ENCODE data around the gene NUTM1. TPM values are rescaled to one million over a fixed set of nuclear protein-coding genes. Genes with fewer than 3 reads are reported as not detected.

Gene NUTM1
- total and polyA plus RNA-seq, 2 of the 13 experiments (the other 11 are each of a cell fraction or from before 2014, with no cell fraction given): not detected

- TF ChIP-seq, protein P1, sequence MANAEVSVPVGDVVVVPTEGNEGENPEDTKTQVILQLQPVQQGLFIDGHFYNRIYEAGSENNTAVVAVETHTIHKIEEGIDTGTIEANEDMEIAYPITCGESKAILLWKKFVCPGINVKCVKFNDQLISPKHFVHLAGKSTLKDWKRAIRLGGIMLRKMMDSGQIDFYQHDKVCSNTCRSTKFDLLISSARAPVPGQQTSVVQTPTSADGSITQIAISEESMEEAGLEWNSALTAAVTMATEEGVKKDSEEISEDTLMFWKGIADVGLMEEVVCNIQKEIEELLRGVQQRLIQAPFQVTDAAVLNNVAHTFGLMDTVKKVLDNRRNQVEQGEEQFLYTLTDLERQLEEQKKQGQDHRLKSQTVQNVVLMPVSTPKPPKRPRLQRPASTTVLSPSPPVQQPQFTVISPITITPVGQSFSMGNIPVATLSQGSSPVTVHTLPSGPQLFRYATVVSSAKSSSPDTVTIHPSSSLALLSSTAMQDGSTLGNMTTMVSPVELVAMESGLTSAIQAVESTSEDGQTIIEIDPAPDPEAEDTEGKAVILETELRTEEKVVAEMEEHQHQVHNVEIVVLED (CRISPR knock-in tag; IDR thresholded peaks at IDR 0.05; ENCODE audit: borderline replicate concordance): no peak
- TF ChIP-seq ETV5 (CRISPR knock-in tag; IDR thresholded peaks at IDR 0.05; ENCODE audit: borderline replicate concordance): peak; percentile 70; the same call in 1 of the 2 replicates
- TF ChIP-seq, protein P2, sequence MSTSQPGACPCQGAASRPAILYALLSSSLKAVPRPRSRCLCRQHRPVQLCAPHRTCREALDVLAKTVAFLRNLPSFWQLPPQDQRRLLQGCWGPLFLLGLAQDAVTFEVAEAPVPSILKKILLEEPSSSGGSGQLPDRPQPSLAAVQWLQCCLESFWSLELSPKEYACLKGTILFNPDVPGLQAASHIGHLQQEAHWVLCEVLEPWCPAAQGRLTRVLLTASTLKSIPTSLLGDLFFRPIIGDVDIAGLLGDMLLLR (CRISPR knock-in tag; IDR thresholded peaks at IDR 0.05): no peak
- no peak for TF ChIP-seq PCBP2 (optimal IDR thresholded peaks at IDR 0.05; ENCODE audit: low read depth, low read length, poor library complexity, severe bottlenecking)
- TF ChIP-seq KLF16 (CRISPR knock-in tag; IDR thresholded peaks at IDR 0.05): peak in 1 of 2 experiments; percentile 52; a peak in 1 of 4 replicates
- no peak for TF ChIP-seq KLF11 (CRISPR knock-in tag; IDR thresholded peaks at IDR 0.05)
- no peak for TF ChIP-seq ZNF652 (CRISPR knock-in tag; IDR thresholded peaks at IDR 0.05; ENCODE audit: borderline replicate concordance, low read depth)
- no peak for TF ChIP-seq PHB2 (IDR thresholded peaks at IDR 0.05; ENCODE audit: partially characterized antibody)
- no peak for TF ChIP-seq ZNF724P (CRISPR knock-in tag; IDR thresholded peaks at IDR 0.05; ENCODE audit: borderline replicate concordance)
- TF ChIP-seq ZBTB10 (CRISPR knock-in tag; IDR thresholded peaks at IDR 0.05; ENCODE audit: borderline replicate concordance): no peak
- TF ChIP-seq, protein P3, sequence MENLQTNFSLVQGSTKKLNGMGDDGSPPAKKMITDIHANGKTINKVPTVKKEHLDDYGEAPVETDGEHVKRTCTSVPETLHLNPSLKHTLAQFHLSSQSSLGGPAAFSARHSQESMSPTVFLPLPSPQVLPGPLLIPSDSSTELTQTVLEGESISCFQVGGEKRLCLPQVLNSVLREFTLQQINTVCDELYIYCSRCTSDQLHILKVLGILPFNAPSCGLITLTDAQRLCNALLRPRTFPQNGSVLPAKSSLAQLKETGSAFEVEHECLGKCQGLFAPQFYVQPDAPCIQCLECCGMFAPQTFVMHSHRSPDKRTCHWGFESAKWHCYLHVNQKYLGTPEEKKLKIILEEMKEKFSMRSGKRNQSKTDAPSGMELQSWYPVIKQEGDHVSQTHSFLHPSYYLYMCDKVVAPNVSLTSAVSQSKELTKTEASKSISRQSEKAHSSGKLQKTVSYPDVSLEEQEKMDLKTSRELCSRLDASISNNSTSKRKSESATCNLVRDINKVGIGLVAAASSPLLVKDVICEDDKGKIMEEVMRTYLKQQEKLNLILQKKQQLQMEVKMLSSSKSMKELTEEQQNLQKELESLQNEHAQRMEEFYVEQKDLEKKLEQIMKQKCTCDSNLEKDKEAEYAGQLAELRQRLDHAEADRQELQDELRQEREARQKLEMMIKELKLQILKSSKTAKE (CRISPR knock-in tag; IDR thresholded peaks at IDR 0.05; ENCODE audit: borderline replicate concordance): no peak
- TF ChIP-seq SNAPC5 (CRISPR knock-in tag; IDR thresholded peaks at IDR 0.05; ENCODE audit: borderline replicate concordance): no peak
- TF ChIP-seq, protein P4, sequence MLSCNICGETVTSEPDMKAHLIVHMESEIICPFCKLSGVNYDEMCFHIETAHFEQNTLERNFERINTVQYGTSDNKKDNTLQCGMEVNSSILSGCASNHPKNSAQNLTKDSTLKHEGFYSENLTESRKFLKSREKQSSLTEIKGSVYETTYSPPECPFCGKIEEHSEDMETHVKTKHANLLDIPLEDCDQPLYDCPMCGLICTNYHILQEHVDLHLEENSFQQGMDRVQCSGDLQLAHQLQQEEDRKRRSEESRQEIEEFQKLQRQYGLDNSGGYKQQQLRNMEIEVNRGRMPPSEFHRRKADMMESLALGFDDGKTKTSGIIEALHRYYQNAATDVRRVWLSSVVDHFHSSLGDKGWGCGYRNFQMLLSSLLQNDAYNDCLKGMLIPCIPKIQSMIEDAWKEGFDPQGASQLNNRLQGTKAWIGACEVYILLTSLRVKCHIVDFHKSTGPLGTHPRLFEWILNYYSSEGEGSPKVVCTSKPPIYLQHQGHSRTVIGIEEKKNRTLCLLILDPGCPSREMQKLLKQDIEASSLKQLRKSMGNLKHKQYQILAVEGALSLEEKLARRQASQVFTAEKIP (CRISPR knock-in tag; IDR thresholded peaks at IDR 0.05; ENCODE audit: borderline replicate concordance): no peak
- TF ChIP-seq SNAI1 (CRISPR knock-in tag; IDR thresholded peaks at IDR 0.05; ENCODE audit: borderline replicate concordance): no peak
- TF ChIP-seq ZNF530 (CRISPR knock-in tag; IDR thresholded peaks at IDR 0.05; ENCODE audit: low read depth): no peak
- TF ChIP-seq MAX (IDR thresholded peaks at IDR 0.05): no peak
- TF ChIP-seq ZNF496 (CRISPR knock-in tag; IDR thresholded peaks at IDR 0.05; ENCODE audit: insufficient replicate concordance): no peak
- TF ChIP-seq RFX5 (IDR thresholded peaks at IDR 0.05; ENCODE audit: low read depth, low read length): no peak
- TF ChIP-seq NRL (CRISPR knock-in tag; IDR thresholded peaks at IDR 0.05; ENCODE audit: borderline replicate concordance): no peak
Measured at GRCh38 chr15:34366271-34367065, 23.4 kb downstream of the NUTM1 start (continued).
